ENCODE results near the gene GGA1. TPM values are rescaled to one million over a fixed set of nuclear protein-coding genes. Genes with fewer than 3 reads are reported as not detected.

The GGA1 gene
- total RNA-seq, 3 donors from 2014 or later (not counting 1 experiment from before 2014, with no cell fraction given) = 69.3 to 87.8 (median 80.2) TPM

GRCh38 chr22:37638391-37639069 is 29.9 kb downstream of the GGA1 start:
- intact Hi-C loops (cut with micrococcal nuclease) = loop anchor here (2.0 to 10.0 kb wide), 3 partner anchors 16 to 206 kb away; partner anchors contain the start of genes ANKRD54, EIF3L and NOL12
- H3K27ac Mint-ChIP-seq = peak overlapping the region; percentile 93 to 99
- TF ChIP-seq CTCF (IDR thresholded peaks at IDR 0.05) = no peak
- Histone ChIP-seq H3K4me3 (ENCODE audit: low read length) (peak overlapping the region; percentile 49), H3K36me3 (ENCODE audit: control insufficient read depth, insufficient read depth, low read length) (peaks cover 25% of the 10 kb centered on the region), H3K9me3 (ENCODE audit: control insufficient read depth, insufficient read depth, low read length) (no peaks in the 10 kb centered on the region), H3K27me3 (ENCODE audit: control insufficient read depth, insufficient read depth, low read length) (no peaks in the 10 kb centered on the region), H3K27ac (ENCODE audit: low read length) (peak overlapping the region; percentile 83), H3K4me1 (ENCODE audit: control insufficient read depth, insufficient read depth, low read length) (peaks cover 90% of the 10 kb centered on the region)
- 14% methylated on average over 11 of the region's 11 CpGs for WGBS (ENCODE audit: insufficient coverage)
- H3K4me1 Mint-ChIP-seq = peaks cover 50 to 83% of the 10 kb centered on the region in 2 donors
- ATAC-seq (peak; percentile 24 to 57 (median 34)), DNase-seq (peak in 1 of 2 donors; percentile 70)
- no peaks in the 10 kb centered on the region for H3K36me3 Mint-ChIP-seq
- peak overlapping the region; percentile 98 for H3K4me3 Mint-ChIP-seq
- no peaks in the 10 kb centered on the region for H3K9me3 Mint-ChIP-seq
- no peaks in the 10 kb centered on the region for H3K27me3 Mint-ChIP-seq (ENCODE audit: low read depth in 2 of 2)

GRCh38 chr22:37639070-37639760 is 30.6 kb downstream of the GGA1 start, which contains the start of gene SH3BP1:
SH3BP1 (plus strand) TSS chr22:37639669; CDS start chr22:37639788, 119 bp downstream.
- Histone ChIP-seq H3K36me3 (ENCODE audit: control insufficient read depth, insufficient read depth, low read length) (peaks cover 31% of the 10 kb centered on the region), H3K27ac (ENCODE audit: low read length) (peak within 1 kb of the TSS; percentile 83), H3K9me3 (ENCODE audit: control insufficient read depth, insufficient read depth, low read length) (no peaks in the 10 kb centered on the region), H3K4me3 (ENCODE audit: low read length) (peak within 1 kb of the TSS; percentile 83), H3K4me1 (ENCODE audit: control insufficient read depth, insufficient read depth, low read length) (peaks cover 87% of the 10 kb centered on the region), H3K27me3 (ENCODE audit: control insufficient read depth, insufficient read depth, low read length) (no peaks in the 10 kb centered on the region)
- intact Hi-C loops (cut with micrococcal nuclease) = loop anchor here (2.0 to 10.0 kb wide), 3 partner anchors 16 to 206 kb away; partner anchors contain the start of genes ANKRD54, EIF3L and NOL12
- no peaks in the 10 kb centered on the region for H3K9me3 Mint-ChIP-seq
- 3% methylated on average over 57 of the region's 57 CpGs for WGBS (ENCODE audit: insufficient coverage)
- ATAC-seq (peak; percentile 64 to 72 (median 66)), DNase-seq (peak; percentile 66 to 70)
- peak within 1 kb of the TSS; percentile 98 for H3K4me3 Mint-ChIP-seq
- H3K27me3 Mint-ChIP-seq (ENCODE audit: low read depth in 2 of 2) = no peaks in the 10 kb centered on the region
- H3K36me3 Mint-ChIP-seq = no peaks in the 10 kb centered on the region
- TF ChIP-seq CTCF (IDR thresholded peaks at IDR 0.05) = no peak
- peaks cover 50 to 81% of the 10 kb centered on the region in 2 donors for H3K4me1 Mint-ChIP-seq
- H3K27ac Mint-ChIP-seq = peak within 1 kb of the TSS; percentile 93 to 99

- TF ChIP-seq CTCF (IDR thresholded peaks at IDR 0.05) = no peak
- no peaks in the 10 kb centered on the region for H3K27me3 Mint-ChIP-seq (ENCODE audit: low read depth in 2 of 2)
- H3K9me3 ChIP-seq (ENCODE audit: control insufficient read depth, insufficient read depth, low read length) = no peaks in the 10 kb centered on the region
- no peaks in the 10 kb centered on the region for H3K27me3 ChIP-seq (ENCODE audit: control insufficient read depth, insufficient read depth, low read length)
- WGBS (ENCODE audit: insufficient coverage) = under 1% methylated on average over 21 of the region's 27 CpGs
- no peaks in the 10 kb centered on the region for H3K9me3 Mint-ChIP-seq
- H3K4me1 Mint-ChIP-seq = peaks cover 42 to 80% of the 10 kb centered on the region in 2 donors
- H3K36me3 ChIP-seq (ENCODE audit: control insufficient read depth, insufficient read depth, low read length) = peaks cover 38% of the 10 kb centered on the region
- peak overlapping the region; percentile 86 to 99 for H3K27ac Mint-ChIP-seq
- peak overlapping the region; percentile 83 for H3K4me3 ChIP-seq (ENCODE audit: low read length)
- intact Hi-C loops (cut with micrococcal nuclease) = loop anchor here (2.0 to 10.0 kb wide), 3 partner anchors 17 to 205 kb away; partner anchors contain the start of genes ANKRD54, EIF3L and NOL12
- H3K4me1 ChIP-seq (ENCODE audit: control insufficient read depth, insufficient read depth, low read length) = peaks cover 80% of the 10 kb centered on the region
- DNase-seq (peak in 1 of 2 donors; percentile 65), ATAC-seq (peak in 1 of 3 donors; percentile 8)
- H3K36me3 Mint-ChIP-seq = no peaks in the 10 kb centered on the region
- H3K4me3 Mint-ChIP-seq = peak overlapping the region; percentile 98
- peak overlapping the region; percentile 74 for H3K27ac ChIP-seq (ENCODE audit: low read length)
These were observed 31.3 kb downstream of the GGA1 start for GRCh38 chr22:37639771-37640590.

Data from natural killer cell (primary cell).